Duodenal mucosa (tissue), 2 donors: ENCODE data around the gene RPA1.
"Not testable (repeated sequence)": the region's sequence is repeated elsewhere in the genome, so short reads cannot be mapped to it uniquely, and the experiment has no call there.

Experiments used
- H3K27ac ChIP-seq: one replicate; pipeline ENCODE4 v1.7.0; 2013; ENCODE audit warnings: low read depth, low read length
- H3K27me3 ChIP-seq, 2 donors: one replicate each; pipeline ENCODE4 v1.7.0; 2013; ENCODE audit warnings: low read length in 2 of 2, control low read depth in 1 of 2; ENCODE audit not compliant: insufficient read depth in 2 of 2, control insufficient read depth in 1 of 2
- H3K36me3 ChIP-seq, 2 donors: one replicate each; pipeline ENCODE4 v1.7.0; 2013; ENCODE audit warnings: low read length in 2 of 2, control low read depth in 1 of 2; ENCODE audit not compliant: insufficient read depth in 2 of 2, control insufficient read depth in 1 of 2
- H3K4me1 ChIP-seq, 2 donors: one replicate each; pipeline ENCODE4 v1.7.0; 2013; ENCODE audit warnings: low read length in 2 of 2, control low read depth in 1 of 2; ENCODE audit not compliant: insufficient read depth in 2 of 2, control insufficient read depth in 1 of 2
- H3K4me3 ChIP-seq, 2 donors: one replicate each; pipeline ENCODE4 v1.7.0; 2013; ENCODE audit warnings: low read length in 2 of 2, low read depth in 1 of 2
- H3K9ac ChIP-seq, 2 donors: one replicate each; pipeline ENCODE4 v1.7.0; 2013; ENCODE audit warnings: low read length in 2 of 2, low read depth in 1 of 2
- H3K9me3 ChIP-seq, 2 donors: one replicate each; pipeline ENCODE4 v1.7.0; 2013; ENCODE audit warnings: low read length in 2 of 2, control low read depth in 1 of 2; ENCODE audit not compliant: control insufficient read depth in 1 of 2

The RPA1 gene

GRCh38 chr17:1853698-1854097 is 23.9 kb downstream of the RPA1 start:
- Histone ChIP-seq H3K27me3 (no peaks in the 10 kb centered on the region), H3K9ac (no peak overlapping the region), H3K36me3 (peaks cover 16 to 42% of the 10 kb centered on the region in 2 donors), H3K27ac (no peak overlapping the region), H3K4me3 (no peak overlapping the region), H3K9me3 (no peaks in the 10 kb centered on the region), H3K4me1 (no peaks in the 10 kb centered on the region)

DNA sequence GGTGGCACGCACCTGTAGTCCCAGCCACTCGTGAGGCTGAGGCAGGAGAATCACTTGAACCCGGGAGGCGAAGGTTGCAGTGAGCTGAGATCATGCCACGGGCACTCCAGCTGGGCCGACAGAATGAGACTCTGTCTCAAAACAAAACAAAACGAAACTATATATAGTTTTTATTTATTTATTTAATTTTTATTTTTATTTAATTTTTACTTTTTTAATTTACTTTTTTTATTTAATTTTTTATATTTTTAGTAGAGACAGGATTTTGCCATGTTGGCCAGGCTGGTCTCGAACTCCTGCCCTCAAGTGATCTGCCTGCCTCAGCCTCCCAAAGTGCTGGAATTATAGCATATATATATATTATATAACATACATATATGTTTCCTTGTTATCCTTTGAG is 26.7 kb downstream of the RPA1 start:
- not testable (repeated sequence) for H3K27me3 ChIP-seq, H3K4me1 ChIP-seq, H3K27ac ChIP-seq, H3K9ac ChIP-seq, H3K9me3 ChIP-seq, H3K4me3 ChIP-seq
- peaks cover 13 to 44% of the 10 kb centered on the region in 2 donors for H3K36me3 ChIP-seq

DNA sequence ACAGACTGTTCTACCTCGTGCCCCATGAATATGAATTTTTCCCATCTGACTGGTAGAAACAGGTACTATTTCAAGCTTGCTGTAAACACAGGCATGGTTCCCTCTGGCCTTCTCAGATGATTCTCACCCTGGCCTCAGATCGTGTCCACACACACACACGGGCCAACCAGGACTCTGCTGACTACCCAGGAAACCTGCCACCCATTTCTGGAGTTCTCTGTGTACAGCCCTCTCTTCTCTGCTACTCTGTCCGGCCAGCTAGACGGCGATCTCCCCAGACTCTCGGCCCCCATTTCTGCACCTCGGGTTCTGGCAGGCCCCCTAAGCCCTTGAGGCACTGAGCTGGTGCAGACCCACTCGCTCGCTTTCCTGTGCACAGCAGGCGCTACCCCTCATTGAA is 31.2 kb downstream of the RPA1 start:
- peaks cover 0 to 9% of the 10 kb centered on the region in 2 donors for H3K36me3 ChIP-seq
- no peak overlapping the region for H3K4me3 ChIP-seq
- H3K27ac ChIP-seq = no peak overlapping the region
- H3K9ac ChIP-seq = no peak overlapping the region
- H3K4me1 ChIP-seq = no peaks in the 10 kb centered on the region
- H3K27me3 ChIP-seq = no peaks in the 10 kb centered on the region
- H3K9me3 ChIP-seq = no peaks in the 10 kb centered on the region

GRCh38 chr17:1861391-1862010 is 31.7 kb downstream of the RPA1 start:
- Histone ChIP-seq H3K9ac (no peak overlapping the region), H3K36me3 (peaks cover 0 to 9% of the 10 kb centered on the region in 2 donors), H3K27ac (no peak overlapping the region), H3K27me3 (no peaks in the 10 kb centered on the region), H3K9me3 (no peaks in the 10 kb centered on the region), H3K4me3 (no peak overlapping the region), H3K4me1 (no peaks in the 10 kb centered on the region)

DNA sequence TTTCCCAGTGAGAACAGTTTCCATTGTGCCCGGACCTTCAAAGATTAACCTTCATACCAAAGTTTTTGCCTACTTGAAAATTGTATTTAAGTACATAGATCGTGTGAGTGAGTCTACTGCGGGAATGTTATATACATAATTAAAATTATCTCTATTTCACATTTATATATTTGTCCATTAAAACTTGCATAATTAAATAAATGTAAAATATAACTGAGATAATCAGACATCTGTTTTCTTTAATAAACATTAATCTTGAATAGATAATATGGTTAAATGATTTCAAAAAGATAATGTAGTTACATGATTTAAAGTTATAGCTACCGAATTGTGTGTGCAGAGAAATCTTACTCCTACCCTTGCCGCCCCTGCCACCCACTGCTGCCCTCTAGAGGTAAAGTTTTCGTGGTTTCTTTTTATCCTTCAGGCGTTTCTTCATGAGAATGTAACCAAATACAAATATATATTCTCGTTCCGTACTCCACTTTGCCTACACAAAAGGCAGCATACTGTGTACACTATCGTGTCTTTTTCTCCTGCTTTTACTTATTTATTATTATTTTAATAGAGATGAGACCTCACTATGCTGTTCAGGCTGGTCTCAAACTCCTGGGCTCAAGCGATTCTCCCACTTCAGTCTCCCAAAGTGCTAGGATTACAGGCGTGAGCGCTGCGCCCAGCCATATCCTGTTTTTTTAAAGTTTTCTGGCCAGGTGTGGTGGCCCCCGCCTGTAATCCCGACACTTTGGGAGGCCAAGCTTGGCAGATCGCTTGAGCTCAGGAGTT is 35.6 kb downstream of the RPA1 start:
- Histone ChIP-seq H3K27ac (no peak overlapping the region), H3K9ac (no peak overlapping the region), H3K27me3 (no peaks in the 10 kb centered on the region), H3K36me3 (peaks cover 0 to 6% of the 10 kb centered on the region in 2 donors), H3K4me3 (no peak overlapping the region), H3K9me3 (no peaks in the 10 kb centered on the region), H3K4me1 (peaks cover 0 to 4% of the 10 kb centered on the region in 2 donors)

DNA sequence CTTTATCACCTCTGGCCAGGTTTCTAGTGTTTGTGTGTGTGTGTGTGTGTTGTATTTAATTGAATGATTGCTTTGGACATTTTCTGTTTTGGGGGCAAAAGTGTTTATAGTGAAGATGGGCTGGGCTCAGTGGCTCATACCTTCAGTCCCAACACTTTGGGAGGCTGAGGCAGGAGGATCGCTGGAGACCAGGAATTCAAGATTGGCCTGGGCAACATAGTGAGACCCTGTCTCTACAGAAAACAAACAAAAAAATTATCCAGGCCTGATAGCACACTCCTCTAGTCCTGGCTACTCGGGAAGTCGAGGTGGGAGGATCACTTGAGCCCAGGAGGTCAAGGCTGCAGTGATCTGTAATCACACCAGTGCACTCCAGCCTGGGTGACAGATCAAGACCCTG is 37.5 kb downstream of the RPA1 start:
- peaks cover 0 to 4% of the 10 kb centered on the region in 2 donors for H3K4me1 ChIP-seq
- H3K9ac ChIP-seq = no peak overlapping the region
- H3K27me3 ChIP-seq = no peaks in the 10 kb centered on the region
- H3K27ac ChIP-seq = no peak overlapping the region
- H3K9me3 ChIP-seq = no peaks in the 10 kb centered on the region
- H3K36me3 ChIP-seq = peaks cover 0 to 17% of the 10 kb centered on the region in 2 donors
- no peak overlapping the region for H3K4me3 ChIP-seq

- H3K9me3 ChIP-seq = no peaks in the 10 kb centered on the region
- H3K4me3 ChIP-seq = no peak overlapping the region
- peaks cover 0 to 18% of the 10 kb centered on the region in 2 donors for H3K36me3 ChIP-seq
- H3K27me3 ChIP-seq = no peaks in the 10 kb centered on the region
- H3K9ac ChIP-seq = no peak overlapping the region
- peaks cover 0 to 4% of the 10 kb centered on the region in 2 donors for H3K4me1 ChIP-seq
- no peak overlapping the region for H3K27ac ChIP-seq
Observed at GRCh38 chr17:1868090-1868489, 38.3 kb downstream of the RPA1 start.

DNA sequence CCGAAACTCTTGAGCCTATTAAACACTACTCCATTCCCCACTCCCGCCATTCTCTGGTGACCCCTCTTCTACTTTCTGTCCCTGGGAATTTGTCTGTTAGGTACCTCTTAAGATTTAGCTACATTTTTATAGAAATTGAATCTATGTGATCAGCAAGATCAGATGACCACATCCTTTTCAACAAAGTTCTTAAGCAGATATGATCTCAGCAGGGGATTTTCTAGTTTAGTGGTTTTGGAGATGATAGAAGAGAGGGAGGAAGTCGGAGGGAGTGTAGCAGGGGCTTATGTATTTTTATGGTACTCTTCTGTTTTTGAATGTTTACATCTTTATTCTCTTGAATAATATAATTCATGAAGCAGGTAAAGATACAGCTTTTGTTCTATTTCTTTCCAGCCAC is 40.8 kb downstream of the RPA1 start:
- Histone ChIP-seq H3K9me3 (no peaks in the 10 kb centered on the region), H3K4me3 (no peak overlapping the region), H3K9ac (no peak overlapping the region), H3K4me1 (peaks cover 0 to 4% of the 10 kb centered on the region in 2 donors), H3K27me3 (no peaks in the 10 kb centered on the region), H3K36me3 (peaks cover 8 to 35% of the 10 kb centered on the region in 2 donors), H3K27ac (no peak overlapping the region)

DNA sequence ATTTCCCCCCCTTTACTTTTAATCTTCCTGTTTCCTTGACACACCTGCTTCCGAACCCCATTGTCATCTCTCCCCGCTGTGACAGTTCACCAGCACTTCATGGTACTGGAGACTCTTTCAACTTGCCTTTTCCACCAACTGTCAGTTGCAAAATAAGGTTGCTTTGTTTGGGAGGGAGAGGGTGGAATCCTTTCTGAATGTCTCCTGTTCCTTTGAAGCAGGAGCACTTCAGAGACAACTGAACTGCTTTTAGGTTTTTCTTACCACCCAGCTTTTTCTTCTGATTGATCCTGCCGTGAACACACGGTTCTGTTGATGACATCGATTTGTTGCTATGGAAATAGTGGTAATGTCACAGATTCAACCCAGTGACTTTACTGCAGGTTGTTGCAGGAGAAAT is 42.0 kb downstream of the RPA1 start:
- Histone ChIP-seq H3K27me3 (no peaks in the 10 kb centered on the region), H3K27ac (no peak overlapping the region), H3K9me3 (no peaks in the 10 kb centered on the region), H3K9ac (no peak overlapping the region), H3K4me1 (peaks cover 0 to 4% of the 10 kb centered on the region in 2 donors), H3K4me3 (no peak overlapping the region), H3K36me3 (peaks cover 8 to 44% of the 10 kb centered on the region in 2 donors)

GRCh38 chr17:1872254-1872653 is 42.4 kb downstream of the RPA1 start:
- no peak overlapping the region for H3K9ac ChIP-seq
- H3K27ac ChIP-seq = no peak overlapping the region
- H3K9me3 ChIP-seq = no peaks in the 10 kb centered on the region
- H3K4me3 ChIP-seq = no peak overlapping the region
- peaks cover 0 to 4% of the 10 kb centered on the region in 2 donors for H3K4me1 ChIP-seq
- no peaks in the 10 kb centered on the region for H3K27me3 ChIP-seq
- H3K36me3 ChIP-seq = peaks cover 11 to 49% of the 10 kb centered on the region in 2 donors
